HEK293 (cell line): Measurements from ENCODE around the gene ZCCHC13.

Source experiments
- CTCF ChIA-PET: fragments of 350-600 bp; formaldehyde crosslinking; extraction: SDS; loops from one replicate; lab custom pipeline; 2021; ENCODE audit warnings: antibody characterized with exemption; lab: Yijun Ruan, JAX
- POLR2A ChIA-PET: fragments of 300-600 bp; formaldehyde crosslinking; extraction: SDS; loops from one replicate; lab custom pipeline; 2020; ENCODE audit warnings: antibody characterized with exemption, inconsistent platforms; lab: Yijun Ruan, JAX
- H3K27ac ChIP-seq: fragments of 200-500 bp; sonication (Bioruptor generic); 2 replicates; pipeline ENCODE4 v1.5.1; 2014; ENCODE audit warnings: low read depth, low read length, control low read depth, inconsistent platforms; ENCODE audit errors: extremely low read depth
- H3K36me3 ChIP-seq, 2 experiments: fragments of 200-500 bp in 1 of 2; sonication (Bioruptor generic) in 1 of 2; 1 replicate in 1 of 2; 2 replicates in 1 of 2; pipeline ENCODE4 v1.5.1; 2014 to 2017; ENCODE audit warnings: inconsistent platforms in 2 of 2, low read length in 2 of 2; ENCODE audit not compliant: control insufficient read depth in 2 of 2, insufficient read depth in 1 of 2
- H3K4me1 ChIP-seq: fragments of 200-500 bp; sonication (Bioruptor generic); 2 replicates; pipeline ENCODE4 v1.5.1; 2014; ENCODE audit warnings: mild to moderate bottlenecking, low read length, inconsistent platforms; ENCODE audit not compliant: control insufficient read depth, insufficient read depth
- H3K4me3 ChIP-seq: 2 replicates; pipeline ENCODE4 v1.5.1; 2011; ENCODE audit warnings: low read depth, mild to moderate bottlenecking, control low read depth, low read length, moderate library complexity
- H3K9me3 ChIP-seq: fragments of 200-500 bp; sonication (Bioruptor generic); 2 replicates; pipeline ENCODE4 v1.5.1; 2014; ENCODE audit warnings: low read depth, low read length, inconsistent platforms; ENCODE audit not compliant: control insufficient read depth, insufficient read depth
- BCL11A ChIP-seq: fragments of 450-650 bp; formaldehyde crosslinking; IDR thresholded peaks from 2 replicates; pipeline ENCODE4 v1.5.1; 2016; ENCODE audit warnings: low read depth, missing biosample characterization, missing genetic modification characterization
- BCL11B ChIP-seq: fragments of 450-650 bp; formaldehyde crosslinking; IDR thresholded peaks from 2 replicates; pipeline ENCODE4 v1.5.1; 2016; ENCODE audit warnings: low read depth, missing biosample characterization, missing genetic modification characterization
- KLF10 ChIP-seq: fragments of 450-650 bp; IDR thresholded peaks from 2 replicates; pipeline ENCODE4 v1.5.1; 2018; ENCODE audit warnings: missing biosample characterization, mild to moderate bottlenecking, missing genetic modification characterization
- KLF16 ChIP-seq: fragments of 450-650 bp; formaldehyde crosslinking; IDR thresholded peaks from 2 replicates; pipeline ENCODE4 v1.5.1; 2017; ENCODE audit warnings: missing biosample characterization, missing genetic modification characterization
- ZNF114 ChIP-seq: fragments of 450-650 bp; formaldehyde crosslinking; IDR thresholded peaks from 2 replicates; pipeline ENCODE4 v1.5.0; 2017; ENCODE audit warnings: missing biosample characterization, missing genetic modification characterization
- ZNF169 ChIP-seq: fragments of 450-650 bp; formaldehyde crosslinking; IDR thresholded peaks from 2 replicates; pipeline ENCODE4 v1.5.1; 2016; ENCODE audit warnings: missing biosample characterization, missing genetic modification characterization
- ZNF2 ChIP-seq: fragments of 450-650 bp; formaldehyde crosslinking; IDR thresholded peaks from 2 replicates; pipeline ENCODE4 v1.5.1; 2016; ENCODE audit warnings: missing biosample characterization, missing genetic modification characterization
- ZNF292 ChIP-seq: fragments of 450-650 bp; formaldehyde crosslinking; IDR thresholded peaks from 2 replicates; pipeline ENCODE4 v1.5.1; 2016; ENCODE audit warnings: low read depth, missing biosample characterization, missing genetic modification characterization, borderline replicate concordance
- ZNF529 ChIP-seq: fragments of 450-650 bp; formaldehyde crosslinking; IDR thresholded peaks from 2 replicates; pipeline ENCODE4 v1.5.1; 2017; ENCODE audit warnings: missing genetic modification characterization, missing biosample characterization; ENCODE audit not compliant: insufficient replicate concordance
- ZNF549 ChIP-seq: fragments of 450-650 bp; IDR thresholded peaks from 2 replicates; pipeline ENCODE4 v1.5.1; 2018; ENCODE audit warnings: missing biosample characterization, missing genetic modification characterization, mild to moderate bottlenecking, inconsistent platforms, moderate library complexity
- ZNF558 ChIP-seq: fragments of 450-650 bp; formaldehyde crosslinking; IDR thresholded peaks from 2 replicates; pipeline ENCODE4 v1.5.1; 2016; ENCODE audit warnings: missing biosample characterization, missing genetic modification characterization
- ZNF677 ChIP-seq: fragments of 450-650 bp; IDR thresholded peaks from 2 replicates; pipeline ENCODE4 v1.5.0; 2018; ENCODE audit warnings: missing biosample characterization, mild to moderate bottlenecking, missing genetic modification characterization, moderate library complexity
- ZNF707 ChIP-seq: fragments of 450-650 bp; formaldehyde crosslinking; IDR thresholded peaks from 2 replicates; pipeline ENCODE4 v1.5.1; 2016; ENCODE audit warnings: missing biosample characterization, missing genetic modification characterization
- TF ChIP-seq, protein P1 (sequence below): fragments of 450-650 bp; formaldehyde crosslinking; IDR thresholded peaks from 2 replicates; pipeline ENCODE4 v1.5.1; 2017; ENCODE audit warnings: missing biosample characterization, missing genetic modification characterization
- TF ChIP-seq, protein P2 (sequence below): fragments of 450-650 bp; formaldehyde crosslinking; IDR thresholded peaks from 2 replicates; pipeline ENCODE4 v1.5.1; 2017; ENCODE audit warnings: missing biosample characterization, missing genetic modification characterization
- TF ChIP-seq, protein P3 (sequence below): fragments of 450-650 bp; formaldehyde crosslinking; IDR thresholded peaks from 2 replicates; pipeline ENCODE4 v1.5.1; 2016; ENCODE audit warnings: missing biosample characterization, missing genetic modification characterization, borderline replicate concordance
- TF ChIP-seq, protein P4 (sequence below): fragments of 450-650 bp; formaldehyde crosslinking; IDR thresholded peaks from 2 replicates; pipeline ENCODE4 v1.5.1; 2016; ENCODE audit warnings: missing biosample characterization, missing genetic modification characterization

The ZCCHC13 gene

DNA sequence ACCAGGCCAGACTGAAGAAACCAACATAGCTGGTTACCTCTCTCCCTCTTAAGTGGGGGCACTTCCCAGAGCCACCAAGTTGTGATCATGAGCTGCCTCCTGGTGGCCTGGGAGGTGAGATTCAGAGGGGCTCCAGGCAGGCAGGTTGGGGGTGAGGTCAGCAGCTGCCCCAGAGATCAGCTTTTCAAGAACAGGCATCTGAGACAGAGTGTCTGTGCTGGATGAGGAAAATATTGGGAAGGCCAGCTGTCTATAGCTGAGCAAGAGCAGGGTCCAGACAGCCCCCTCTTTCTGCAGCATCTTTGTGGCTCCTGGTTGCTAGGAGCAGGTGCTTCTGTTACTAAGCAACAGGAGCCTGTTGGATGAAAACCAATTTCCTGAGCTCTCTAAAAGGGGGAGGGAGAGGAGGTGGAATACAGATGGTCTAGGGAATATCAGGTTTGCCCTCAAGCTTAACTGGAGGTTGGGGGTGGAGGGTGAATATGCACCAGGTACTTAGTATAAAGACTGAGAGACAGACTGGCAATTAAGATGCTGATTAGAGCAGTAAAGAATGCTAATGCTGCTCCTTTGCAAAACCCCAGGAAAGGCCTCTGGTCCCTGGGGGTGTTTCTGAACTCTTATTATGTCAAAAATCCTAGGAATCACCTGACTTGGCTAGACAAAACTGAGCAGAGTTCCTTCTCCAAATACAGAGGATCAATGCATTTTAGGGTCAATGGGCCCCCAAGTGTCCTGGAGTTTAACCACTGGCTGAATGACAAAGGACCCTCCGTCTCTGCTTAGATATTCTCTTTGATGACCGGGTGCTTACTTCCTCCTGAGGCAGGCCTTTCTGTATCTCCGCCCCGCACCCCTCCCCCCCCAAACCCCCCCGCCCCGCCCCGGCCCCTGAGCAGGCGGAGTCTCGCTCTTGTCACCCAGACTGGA, 21.4 kb downstream of the ZCCHC13 start (continued):
- TF ChIP-seq ZNF114 (tag by site-specific recombination) (no peak), ZNF549 (tag by site-specific recombination) (no peak), ZNF677 (tag by site-specific recombination) (no peak), ZNF707 (tag by site-specific recombination) (no peak), ZNF292 (no peak), KLF10 (no peak), ZNF529 (tag by site-specific recombination) (no peak), KLF16 (no peak)
- TF ChIP-seq, protein P1, sequence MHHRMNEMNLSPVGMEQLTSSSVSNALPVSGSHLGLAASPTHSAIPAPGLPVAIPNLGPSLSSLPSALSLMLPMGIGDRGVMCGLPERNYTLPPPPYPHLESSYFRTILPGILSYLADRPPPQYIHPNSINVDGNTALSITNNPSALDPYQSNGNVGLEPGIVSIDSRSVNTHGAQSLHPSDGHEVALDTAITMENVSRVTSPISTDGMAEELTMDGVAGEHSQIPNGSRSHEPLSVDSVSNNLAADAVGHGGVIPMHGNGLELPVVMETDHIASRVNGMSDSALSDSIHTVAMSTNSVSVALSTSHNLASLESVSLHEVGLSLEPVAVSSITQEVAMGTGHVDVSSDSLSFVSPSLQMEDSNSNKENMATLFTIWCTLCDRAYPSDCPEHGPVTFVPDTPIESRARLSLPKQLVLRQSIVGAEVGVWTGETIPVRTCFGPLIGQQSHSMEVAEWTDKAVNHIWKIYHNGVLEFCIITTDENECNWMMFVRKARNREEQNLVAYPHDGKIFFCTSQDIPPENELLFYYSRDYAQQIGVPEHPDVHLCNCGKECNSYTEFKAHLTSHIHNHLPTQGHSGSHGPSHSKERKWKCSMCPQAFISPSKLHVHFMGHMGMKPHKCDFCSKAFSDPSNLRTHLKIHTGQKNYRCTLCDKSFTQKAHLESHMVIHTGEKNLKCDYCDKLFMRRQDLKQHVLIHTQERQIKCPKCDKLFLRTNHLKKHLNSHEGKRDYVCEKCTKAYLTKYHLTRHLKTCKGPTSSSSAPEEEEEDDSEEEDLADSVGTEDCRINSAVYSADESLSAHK = no peak

DNA sequence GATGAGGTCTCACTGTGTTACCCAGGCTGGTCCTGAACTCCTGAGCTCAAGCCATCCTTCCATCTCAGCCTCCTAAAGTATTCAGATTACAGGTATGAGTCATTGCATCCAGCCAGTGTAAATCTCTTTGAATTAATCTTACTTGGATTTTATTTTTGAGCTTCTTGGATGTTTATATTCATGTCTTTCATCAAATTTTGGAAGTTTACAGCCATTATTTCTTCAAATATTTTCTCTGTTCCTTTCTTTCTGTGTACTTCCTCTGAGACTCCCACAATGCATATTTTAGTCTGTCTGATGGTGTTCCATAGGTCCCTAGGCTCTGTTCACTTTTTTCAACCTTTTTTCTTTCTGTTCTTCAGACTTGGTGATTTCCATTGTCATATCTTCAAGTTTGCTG, 34.9 kb downstream of the ZCCHC13 start:
- no peaks in the 10 kb centered on the region for H3K36me3 ChIP-seq
- POLR2A ChIA-PET = no interaction called here
- no peak overlapping the region for H3K4me3 ChIP-seq
- H3K27ac ChIP-seq = no peak overlapping the region
- CTCF ChIA-PET = interaction anchor here (0.6 kb wide), 1 partner anchor 96 kb away, joined by 3 read pairs; no protein-coding TSS in a partner anchor
- peak; percentile 99 for TF ChIP-seq ZNF558 (tag by site-specific recombination)
- TF ChIP-seq, protein P1 = no peak
- H3K9me3 ChIP-seq = no peaks in the 10 kb centered on the region; the same call in 1 of the 2 replicates
- H3K4me1 ChIP-seq = no peaks in the 10 kb centered on the region

DNA sequence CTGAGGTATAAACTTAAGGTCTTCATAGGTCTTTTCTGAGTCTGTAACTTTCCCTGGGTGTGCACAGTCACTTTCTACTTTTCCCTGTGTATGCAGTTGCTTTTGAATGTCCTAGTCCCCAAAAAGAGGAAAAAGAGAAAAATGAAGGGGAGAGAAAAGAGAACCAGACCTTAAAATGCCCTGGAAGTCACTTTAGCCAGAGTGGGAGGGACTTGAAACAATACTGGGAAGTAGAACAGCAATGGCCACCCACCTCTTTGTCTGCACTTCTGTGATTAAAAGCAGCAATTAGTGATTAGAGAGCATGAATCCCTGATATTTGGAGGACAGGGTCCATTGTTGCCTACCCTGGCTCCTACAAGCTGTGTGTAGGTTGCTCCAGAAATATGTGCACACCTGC, 36.1 kb downstream of the ZCCHC13 start:
- H3K36me3 ChIP-seq = no peaks in the 10 kb centered on the region
- H3K9me3 ChIP-seq = no peaks in the 10 kb centered on the region; the same call in 1 of the 2 replicates
- no peak overlapping the region for H3K4me3 ChIP-seq
- H3K4me1 ChIP-seq = no peaks in the 10 kb centered on the region
- no peak overlapping the region for H3K27ac ChIP-seq
- ChIA-PET POLR2A (no interaction called here), CTCF (interaction anchor here (0.7 to 0.9 kb wide), 2 partner anchors 9 to 89 kb away, joined by 3 read pairs; no protein-coding TSS in a partner anchor)
- TF ChIP-seq, protein P2, sequence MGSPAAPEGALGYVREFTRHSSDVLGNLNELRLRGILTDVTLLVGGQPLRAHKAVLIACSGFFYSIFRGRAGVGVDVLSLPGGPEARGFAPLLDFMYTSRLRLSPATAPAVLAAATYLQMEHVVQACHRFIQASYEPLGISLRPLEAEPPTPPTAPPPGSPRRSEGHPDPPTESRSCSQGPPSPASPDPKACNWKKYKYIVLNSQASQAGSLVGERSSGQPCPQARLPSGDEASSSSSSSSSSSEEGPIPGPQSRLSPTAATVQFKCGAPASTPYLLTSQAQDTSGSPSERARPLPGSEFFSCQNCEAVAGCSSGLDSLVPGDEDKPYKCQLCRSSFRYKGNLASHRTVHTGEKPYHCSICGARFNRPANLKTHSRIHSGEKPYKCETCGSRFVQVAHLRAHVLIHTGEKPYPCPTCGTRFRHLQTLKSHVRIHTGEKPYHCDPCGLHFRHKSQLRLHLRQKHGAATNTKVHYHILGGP (tag by site-specific recombination) = no peak
- no peak for TF ChIP-seq BCL11A
- TF ChIP-seq ZNF2 (tag by site-specific recombination) = no peak
- TF ChIP-seq, protein P3, sequence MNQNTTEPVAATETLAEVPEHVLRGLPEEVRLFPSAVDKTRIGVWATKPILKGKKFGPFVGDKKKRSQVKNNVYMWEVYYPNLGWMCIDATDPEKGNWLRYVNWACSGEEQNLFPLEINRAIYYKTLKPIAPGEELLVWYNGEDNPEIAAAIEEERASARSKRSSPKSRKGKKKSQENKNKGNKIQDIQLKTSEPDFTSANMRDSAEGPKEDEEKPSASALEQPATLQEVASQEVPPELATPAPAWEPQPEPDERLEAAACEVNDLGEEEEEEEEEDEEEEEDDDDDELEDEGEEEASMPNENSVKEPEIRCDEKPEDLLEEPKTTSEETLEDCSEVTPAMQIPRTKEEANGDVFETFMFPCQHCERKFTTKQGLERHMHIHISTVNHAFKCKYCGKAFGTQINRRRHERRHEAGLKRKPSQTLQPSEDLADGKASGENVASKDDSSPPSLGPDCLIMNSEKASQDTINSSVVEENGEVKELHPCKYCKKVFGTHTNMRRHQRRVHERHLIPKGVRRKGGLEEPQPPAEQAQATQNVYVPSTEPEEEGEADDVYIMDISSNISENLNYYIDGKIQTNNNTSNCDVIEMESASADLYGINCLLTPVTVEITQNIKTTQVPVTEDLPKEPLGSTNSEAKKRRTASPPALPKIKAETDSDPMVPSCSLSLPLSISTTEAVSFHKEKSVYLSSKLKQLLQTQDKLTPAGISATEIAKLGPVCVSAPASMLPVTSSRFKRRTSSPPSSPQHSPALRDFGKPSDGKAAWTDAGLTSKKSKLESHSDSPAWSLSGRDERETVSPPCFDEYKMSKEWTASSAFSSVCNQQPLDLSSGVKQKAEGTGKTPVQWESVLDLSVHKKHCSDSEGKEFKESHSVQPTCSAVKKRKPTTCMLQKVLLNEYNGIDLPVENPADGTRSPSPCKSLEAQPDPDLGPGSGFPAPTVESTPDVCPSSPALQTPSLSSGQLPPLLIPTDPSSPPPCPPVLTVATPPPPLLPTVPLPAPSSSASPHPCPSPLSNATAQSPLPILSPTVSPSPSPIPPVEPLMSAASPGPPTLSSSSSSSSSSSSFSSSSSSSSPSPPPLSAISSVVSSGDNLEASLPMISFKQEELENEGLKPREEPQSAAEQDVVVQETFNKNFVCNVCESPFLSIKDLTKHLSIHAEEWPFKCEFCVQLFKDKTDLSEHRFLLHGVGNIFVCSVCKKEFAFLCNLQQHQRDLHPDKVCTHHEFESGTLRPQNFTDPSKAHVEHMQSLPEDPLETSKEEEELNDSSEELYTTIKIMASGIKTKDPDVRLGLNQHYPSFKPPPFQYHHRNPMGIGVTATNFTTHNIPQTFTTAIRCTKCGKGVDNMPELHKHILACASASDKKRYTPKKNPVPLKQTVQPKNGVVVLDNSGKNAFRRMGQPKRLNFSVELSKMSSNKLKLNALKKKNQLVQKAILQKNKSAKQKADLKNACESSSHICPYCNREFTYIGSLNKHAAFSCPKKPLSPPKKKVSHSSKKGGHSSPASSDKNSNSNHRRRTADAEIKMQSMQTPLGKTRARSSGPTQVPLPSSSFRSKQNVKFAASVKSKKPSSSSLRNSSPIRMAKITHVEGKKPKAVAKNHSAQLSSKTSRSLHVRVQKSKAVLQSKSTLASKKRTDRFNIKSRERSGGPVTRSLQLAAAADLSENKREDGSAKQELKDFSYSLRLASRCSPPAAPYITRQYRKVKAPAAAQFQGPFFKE (tag by site-specific recombination) = no peak
- no peak for TF ChIP-seq BCL11B (tag by site-specific recombination)
- TF ChIP-seq ZNF169 (tag by site-specific recombination) = no peak
- TF ChIP-seq, protein P4, sequence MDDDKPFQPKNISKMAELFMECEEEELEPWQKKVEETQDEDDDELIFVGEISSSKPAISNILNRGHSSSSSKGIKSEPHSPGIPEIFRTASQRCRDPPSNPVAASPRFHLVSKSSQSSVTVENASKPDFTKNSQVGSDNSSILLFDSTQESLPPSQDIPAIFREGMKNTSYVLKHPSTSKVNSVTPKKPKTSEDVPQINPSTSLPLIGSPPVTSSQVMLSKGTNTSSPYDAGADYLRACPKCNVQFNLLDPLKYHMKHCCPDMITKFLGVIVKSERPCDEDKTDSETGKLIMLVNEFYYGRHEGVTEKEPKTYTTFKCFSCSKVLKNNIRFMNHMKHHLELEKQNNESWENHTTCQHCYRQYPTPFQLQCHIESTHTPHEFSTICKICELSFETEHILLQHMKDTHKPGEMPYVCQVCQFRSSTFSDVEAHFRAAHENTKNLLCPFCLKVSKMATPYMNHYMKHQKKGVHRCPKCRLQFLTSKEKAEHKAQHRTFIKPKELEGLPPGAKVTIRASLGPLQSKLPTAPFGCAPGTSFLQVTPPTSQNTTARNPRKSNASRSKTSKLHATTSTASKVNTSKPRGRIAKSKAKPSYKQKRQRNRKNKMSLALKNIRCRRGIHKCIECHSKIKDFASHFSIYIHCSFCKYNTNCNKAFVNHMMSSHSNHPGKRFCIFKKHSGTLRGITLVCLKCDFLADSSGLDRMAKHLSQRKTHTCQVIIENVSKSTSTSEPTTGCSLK (tag by site-specific recombination) = no peak
